Panc1 (cell line): ENCODE data around the gene NPSR1. TPM values are rescaled to one million over a fixed set of nuclear protein-coding genes. Genes with fewer than 3 reads are reported as not detected.

Experiments used
- ATAC-seq: fragments of 200-7000 bp; cut with Tn5 transposase; 2 replicates; pipeline ENCODE4 v1.9.1; 2020; ENCODE audit warnings: mild to moderate bottlenecking, moderate library complexity
- BruUV-seq: library from RNA; stranded (reverse); fragments of 400-500 nt; replicated peaks from 2 replicates; lab custom pipeline; 2021; lab: Mats Ljungman, UMichigan
- CTCF ChIA-PET: fragments of 300-600 bp; sonication (Branson Sonifier 250); formaldehyde crosslinking; loops from one replicate; lab custom pipeline; 2022; ENCODE audit warnings: antibody characterized with exemption; lab: Charles Lee
- POLR2A ChIA-PET: fragments of 300-600 bp; sonication (Branson Sonifier 250); formaldehyde crosslinking; loops from one replicate; lab custom pipeline; 2022; ENCODE audit warnings: antibody characterized with exemption; lab: Charles Lee
- DNase-seq: peaks from one replicate; pipeline ENCODE4 v3.0.0-alpha.2; 2010; ENCODE audit warnings: low read depth, low spot score
- H3K27ac ChIP-seq: 2 replicates; pipeline ENCODE4 v1.5.1; 2011; ENCODE audit warnings: mild to moderate bottlenecking, low read length, inconsistent platforms
- H3K27me3 ChIP-seq: fragments of 200-500 bp; sonication (Bioruptor generic); 2 replicates; pipeline ENCODE4 v1.6.0; 2014; ENCODE audit warnings: low read length, inconsistent platforms; ENCODE audit not compliant: control insufficient read depth, insufficient read depth
- H3K36me3 ChIP-seq: fragments of 200-500 bp; sonication (Bioruptor generic); 2 replicates; pipeline ENCODE4 v1.5.1; 2014; ENCODE audit warnings: inconsistent platforms, mild to moderate bottlenecking, low read length, moderate library complexity; ENCODE audit not compliant: control insufficient read depth, insufficient read depth
- H3K4me1 ChIP-seq: 2 replicates; pipeline ENCODE4 v1.5.1; 2011; ENCODE audit warnings: inconsistent platforms, mild to moderate bottlenecking, low read length, moderate library complexity; ENCODE audit not compliant: control insufficient read depth, insufficient read depth
- H3K4me3 ChIP-seq, 2 experiments: 2 replicates each; pipeline ENCODE4 v1.5.1; 2011 to 2012; ENCODE audit warnings: low read depth in 2 of 2, low read length in 2 of 2, mild to moderate bottlenecking in 2 of 2, inconsistent platforms in 1 of 2, moderate library complexity in 1 of 2
- H3K9me3 ChIP-seq: fragments of 200-500 bp; sonication (Bioruptor generic); 2 replicates; pipeline ENCODE4 v1.5.1; 2014; ENCODE audit warnings: low read depth, mild to moderate bottlenecking, inconsistent platforms, low read length, moderate library complexity; ENCODE audit not compliant: control insufficient read depth, insufficient read depth
- POLR2AphosphoS5 ChIP-seq: IDR thresholded peaks from 2 replicates; pipeline ENCODE4 v1.6.1; 2012; ENCODE audit warnings: mild to moderate bottlenecking, low read depth, low read length, moderate library complexity
- SIN3A ChIP-seq: IDR thresholded peaks from 2 replicates; pipeline ENCODE4 v1.6.1; 2012; ENCODE audit warnings: low read depth, mild to moderate bottlenecking, low read length, moderate library complexity, borderline replicate concordance; ENCODE audit not compliant: insufficient read depth
- TCF7L2 ChIP-seq: IDR thresholded peaks from 2 replicates; pipeline ENCODE4 v1.6.1; 2011; ENCODE audit warnings: mild to moderate bottlenecking, low read depth, low read length, inconsistent platforms
- in situ Hi-C: cut with HindIII; loops from 2 replicates; pipeline ENCODE4 v1.10.0; 2016; ENCODE audit warnings: low sequenced_read_pairs, low pct_unique_long_range_greater_than_20kb
- intact Hi-C: fragments of 100-400 bp; cut with micrococcal nuclease; formaldehyde crosslinking; loops from one replicate; pipeline ENCODE4 v1.10.0; 2022; ENCODE audit not compliant: unreplicated experiment
- total RNA-seq: library from RNA; stranded (reverse); gene quantifications from one replicate; pipeline ENCODE4 v1.2.1, GENCODE V29; 2021; ENCODE audit not compliant: unreplicated experiment
- TF ChIP-seq, protein P1 (sequence below): fragments of 450-650 bp; IDR thresholded peaks from 2 replicates; pipeline ENCODE4 v1.5.1; 2017; ENCODE audit warnings: mild to moderate bottlenecking
- TF ChIP-seq, protein P2 (sequence below), 2 experiments: IDR thresholded peaks; 2 replicates each; pipeline ENCODE4 v1.6.1; 2011 to 2012; ENCODE audit warnings: low read depth in 2 of 2, control low read depth in 1 of 2, low read length in 1 of 2, mild to moderate bottlenecking in 1 of 2, moderate library complexity in 1 of 2; ENCODE audit not compliant: insufficient read depth in 1 of 2

NPSR1 gene
- total RNA-seq, 1 experiment from 2014 or later, result not detected

DNA sequence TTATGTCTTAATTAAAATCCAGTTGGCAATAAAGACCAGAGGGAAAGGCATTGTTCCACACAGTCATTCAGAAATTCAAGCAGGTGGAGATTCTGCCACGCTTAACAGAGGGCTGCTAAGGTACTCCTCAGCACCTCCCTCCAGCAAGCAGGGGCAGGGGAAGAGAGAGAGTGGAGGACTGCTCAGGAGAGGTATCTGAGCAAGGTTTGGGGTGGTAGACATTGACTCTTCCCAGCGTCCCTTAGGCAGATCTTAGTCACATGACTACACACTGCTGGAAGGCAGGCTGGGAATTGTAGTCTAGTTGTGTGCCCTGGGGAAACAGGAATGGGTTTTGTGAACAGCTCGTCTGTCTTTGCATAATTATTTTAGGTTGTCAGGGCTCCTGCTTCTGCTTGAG lies 181.6 kb downstream of the NPSR1 start:
- no peaks in the 10 kb centered on the region for H3K36me3 ChIP-seq
- H3K4me3 ChIP-seq, result no peak overlapping the region
- intact Hi-C loops, result no loop called here
- in situ Hi-C loops, result no loop called here
- CTCF ChIA-PET, result no interaction called here
- ATAC-seq, result no peak
- POLR2A ChIA-PET, result no interaction called here
- no peak overlapping the region for H3K27ac ChIP-seq
- no TSS peak for BruUV-seq
- H3K9me3 ChIP-seq, result no peaks in the 10 kb centered on the region
- no peak for DNase-seq
- TF ChIP-seq POLR2AphosphoS5 (no peak), SIN3A (no peak), TCF7L2 (no peak)
- TF ChIP-seq, protein P1, sequence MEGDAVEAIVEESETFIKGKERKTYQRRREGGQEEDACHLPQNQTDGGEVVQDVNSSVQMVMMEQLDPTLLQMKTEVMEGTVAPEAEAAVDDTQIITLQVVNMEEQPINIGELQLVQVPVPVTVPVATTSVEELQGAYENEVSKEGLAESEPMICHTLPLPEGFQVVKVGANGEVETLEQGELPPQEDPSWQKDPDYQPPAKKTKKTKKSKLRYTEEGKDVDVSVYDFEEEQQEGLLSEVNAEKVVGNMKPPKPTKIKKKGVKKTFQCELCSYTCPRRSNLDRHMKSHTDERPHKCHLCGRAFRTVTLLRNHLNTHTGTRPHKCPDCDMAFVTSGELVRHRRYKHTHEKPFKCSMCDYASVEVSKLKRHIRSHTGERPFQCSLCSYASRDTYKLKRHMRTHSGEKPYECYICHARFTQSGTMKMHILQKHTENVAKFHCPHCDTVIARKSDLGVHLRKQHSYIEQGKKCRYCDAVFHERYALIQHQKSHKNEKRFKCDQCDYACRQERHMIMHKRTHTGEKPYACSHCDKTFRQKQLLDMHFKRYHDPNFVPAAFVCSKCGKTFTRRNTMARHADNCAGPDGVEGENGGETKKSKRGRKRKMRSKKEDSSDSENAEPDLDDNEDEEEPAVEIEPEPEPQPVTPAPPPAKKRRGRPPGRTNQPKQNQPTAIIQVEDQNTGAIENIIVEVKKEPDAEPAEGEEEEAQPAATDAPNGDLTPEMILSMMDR, result no peak
- TF ChIP-seq, protein P2, sequence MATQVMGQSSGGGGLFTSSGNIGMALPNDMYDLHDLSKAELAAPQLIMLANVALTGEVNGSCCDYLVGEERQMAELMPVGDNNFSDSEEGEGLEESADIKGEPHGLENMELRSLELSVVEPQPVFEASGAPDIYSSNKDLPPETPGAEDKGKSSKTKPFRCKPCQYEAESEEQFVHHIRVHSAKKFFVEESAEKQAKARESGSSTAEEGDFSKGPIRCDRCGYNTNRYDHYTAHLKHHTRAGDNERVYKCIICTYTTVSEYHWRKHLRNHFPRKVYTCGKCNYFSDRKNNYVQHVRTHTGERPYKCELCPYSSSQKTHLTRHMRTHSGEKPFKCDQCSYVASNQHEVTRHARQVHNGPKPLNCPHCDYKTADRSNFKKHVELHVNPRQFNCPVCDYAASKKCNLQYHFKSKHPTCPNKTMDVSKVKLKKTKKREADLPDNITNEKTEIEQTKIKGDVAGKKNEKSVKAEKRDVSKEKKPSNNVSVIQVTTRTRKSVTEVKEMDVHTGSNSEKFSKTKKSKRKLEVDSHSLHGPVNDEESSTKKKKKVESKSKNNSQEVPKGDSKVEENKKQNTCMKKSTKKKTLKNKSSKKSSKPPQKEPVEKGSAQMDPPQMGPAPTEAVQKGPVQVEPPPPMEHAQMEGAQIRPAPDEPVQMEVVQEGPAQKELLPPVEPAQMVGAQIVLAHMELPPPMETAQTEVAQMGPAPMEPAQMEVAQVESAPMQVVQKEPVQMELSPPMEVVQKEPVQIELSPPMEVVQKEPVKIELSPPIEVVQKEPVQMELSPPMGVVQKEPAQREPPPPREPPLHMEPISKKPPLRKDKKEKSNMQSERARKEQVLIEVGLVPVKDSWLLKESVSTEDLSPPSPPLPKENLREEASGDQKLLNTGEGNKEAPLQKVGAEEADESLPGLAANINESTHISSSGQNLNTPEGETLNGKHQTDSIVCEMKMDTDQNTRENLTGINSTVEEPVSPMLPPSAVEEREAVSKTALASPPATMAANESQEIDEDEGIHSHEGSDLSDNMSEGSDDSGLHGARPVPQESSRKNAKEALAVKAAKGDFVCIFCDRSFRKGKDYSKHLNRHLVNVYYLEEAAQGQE (IDR thresholded peaks at IDR 0.05; ENCODE audit: insufficient read depth in 1 of 2, low read depth in 2 of 2, low read length in 1 of 2), result no peak
- H3K4me1 ChIP-seq, result no peaks in the 10 kb centered on the region
- no peaks in the 10 kb centered on the region for H3K27me3 ChIP-seq

DNA sequence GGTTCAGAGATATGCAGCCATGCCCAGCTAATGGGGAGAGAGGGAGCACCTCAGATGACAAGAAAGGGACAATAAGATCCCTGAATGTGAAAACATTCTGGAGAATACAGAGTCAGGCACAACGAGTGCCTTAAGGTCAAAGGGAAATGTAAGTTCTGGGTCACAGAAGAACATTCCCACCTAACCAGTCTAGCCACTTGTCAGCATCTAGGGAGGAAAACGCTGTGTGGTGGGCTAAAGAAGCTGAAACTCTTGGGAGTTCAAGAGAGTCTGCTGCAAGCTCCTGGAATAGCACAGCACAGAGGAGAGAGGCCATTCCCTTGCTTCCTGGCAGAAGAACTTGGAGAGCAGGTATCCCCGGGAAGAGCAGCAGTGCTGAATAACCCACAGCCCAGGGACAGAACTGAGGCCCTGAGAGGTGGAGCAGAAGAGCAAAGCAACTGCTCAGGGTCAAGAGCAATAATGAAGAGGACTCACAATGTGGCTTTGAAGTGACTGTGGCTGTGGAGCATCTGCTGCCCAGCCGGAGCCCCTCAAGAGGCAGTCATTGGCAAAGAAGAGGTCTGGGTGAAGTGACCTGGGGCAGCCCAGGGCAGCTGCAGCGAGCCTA lies 182.3 kb downstream of the NPSR1 start:
- CTCF ChIA-PET, result no interaction called here
- Histone ChIP-seq H3K36me3 (no peaks in the 10 kb centered on the region), H3K4me3 (no peak overlapping the region), H3K27ac (no peak overlapping the region), H3K9me3 (no peaks in the 10 kb centered on the region), H3K27me3 (no peaks in the 10 kb centered on the region), H3K4me1 (no peaks in the 10 kb centered on the region)
- BruUV-seq, result no TSS peak
- no peak for DNase-seq
- TF ChIP-seq, protein P1, result no peak
- TF ChIP-seq TCF7L2 (no peak), SIN3A (no peak), POLR2AphosphoS5 (no peak)
- TF ChIP-seq, protein P2 (IDR thresholded peaks at IDR 0.05; ENCODE audit: insufficient read depth in 1 of 2, low read depth in 2 of 2, low read length in 1 of 2), result no peak
- no peak for ATAC-seq
- intact Hi-C loops, result no loop called here
- POLR2A ChIA-PET, result no interaction called here
- in situ Hi-C loops, result no loop called here
